ENCODE measurements around the gene TRIM9.
A peak's percentile ranks its signal among the peaks of the same experiment; 100 is the strongest.

Gene TRIM9

GRCh38 chr14:51094901-51095853, at the start of gene TRIM9:
TSS of gene TRIM9 (minus strand) at chr14:51095105. CDS start at chr14:51094939, 166 bp downstream.
- peak; percentile 95 for DNase-seq

- no peak for DNase-seq
Observed at GRCh38 chr14:51140856-51141255, 46.0 kb upstream of the TRIM9 start.

- no peak for DNase-seq
Observed at GRCh38 chr14:51140338-51140737, 45.4 kb upstream of the TRIM9 start.

GRCh38 chr14:51139121-51139681, 44.3 kb upstream of the TRIM9 start:
- no peak for DNase-seq

- no peak for DNase-seq
Observed at GRCh38 chr14:51138404-51139103, 43.6 kb upstream of the TRIM9 start.

GRCh38 chr14:51131516-51131915, 36.6 kb upstream of the TRIM9 start:
- no peak for DNase-seq

GRCh38 chr14:51129130-51129529, 34.2 kb upstream of the TRIM9 start:
- DNase-seq, result no peak

GRCh38 chr14:51124029-51124428, 29.1 kb upstream of the TRIM9 start:
- no peak for DNase-seq

- no peak for DNase-seq
Observed at GRCh38 chr14:51121096-51121495, 26.2 kb upstream of the TRIM9 start.

- DNase-seq, result no peak
Observed at GRCh38 chr14:51119411-51120051, 24.6 kb upstream of the TRIM9 start.

GRCh38 chr14:51118993-51119392, 24.1 kb upstream of the TRIM9 start:
- no peak for DNase-seq

- DNase-seq, result no peak
Observed at GRCh38 chr14:51117593-51117992, 22.7 kb upstream of the TRIM9 start.

GRCh38 chr14:51116682-51117081, 21.8 kb upstream of the TRIM9 start:
- DNase-seq, result no peak

GRCh38 chr14:51109651-51110050, 14.7 kb upstream of the TRIM9 start:
- no peak for DNase-seq

GRCh38 chr14:51107801-51108200, 12.9 kb upstream of the TRIM9 start:
- no peak for DNase-seq

GRCh38 chr14:51104467-51104866, 9.6 kb upstream of the TRIM9 start:
- no peak for DNase-seq

GRCh38 chr14:51097287-51097686, 2.4 kb upstream of the TRIM9 start:
- DNase-seq, result no peak

- DNase-seq, result no peak
Observed at GRCh38 chr14:51096870-51097269, 2.0 kb upstream of the TRIM9 start.

GRCh38 chr14:51095854-51096823, 1.2 kb upstream of the TRIM9 start:
- peak; percentile 33 for DNase-seq

GRCh38 chr14:51094282-51094821, 553 bp downstream of the TRIM9 start:
- peak; percentile 41 for DNase-seq
